ENCODE data around the gene LRP1.

Gene LRP1

DNA sequence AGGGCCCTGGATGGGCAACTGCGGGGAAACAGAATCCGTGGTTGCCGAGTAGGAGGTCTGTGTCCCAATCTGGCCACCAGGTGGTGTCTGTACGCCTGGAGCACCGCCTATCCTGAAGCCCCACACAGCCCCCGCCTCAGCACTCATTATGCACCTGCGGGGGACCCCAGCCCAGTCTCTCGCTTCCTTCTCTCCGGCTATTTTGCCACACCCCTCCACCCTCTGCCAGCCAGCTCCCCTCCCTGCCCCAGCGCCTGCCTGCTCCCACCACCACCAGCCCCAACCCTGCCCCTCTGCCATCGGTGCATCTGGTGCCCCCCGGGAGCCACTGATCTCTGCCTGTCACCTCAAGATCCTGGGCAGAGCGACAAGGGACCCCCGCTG is 86.1 kb downstream of the LRP1 start:
- DNase-seq = peak; percentile 58

- no peak for DNase-seq
Measured at GRCh38 chr12:57215065-57215464, 86.8 kb downstream of the LRP1 start.

GRCh38 chr12:57215668-57216013 is 87.4 kb downstream of the LRP1 start:
- DNase-seq = no peak

DNA sequence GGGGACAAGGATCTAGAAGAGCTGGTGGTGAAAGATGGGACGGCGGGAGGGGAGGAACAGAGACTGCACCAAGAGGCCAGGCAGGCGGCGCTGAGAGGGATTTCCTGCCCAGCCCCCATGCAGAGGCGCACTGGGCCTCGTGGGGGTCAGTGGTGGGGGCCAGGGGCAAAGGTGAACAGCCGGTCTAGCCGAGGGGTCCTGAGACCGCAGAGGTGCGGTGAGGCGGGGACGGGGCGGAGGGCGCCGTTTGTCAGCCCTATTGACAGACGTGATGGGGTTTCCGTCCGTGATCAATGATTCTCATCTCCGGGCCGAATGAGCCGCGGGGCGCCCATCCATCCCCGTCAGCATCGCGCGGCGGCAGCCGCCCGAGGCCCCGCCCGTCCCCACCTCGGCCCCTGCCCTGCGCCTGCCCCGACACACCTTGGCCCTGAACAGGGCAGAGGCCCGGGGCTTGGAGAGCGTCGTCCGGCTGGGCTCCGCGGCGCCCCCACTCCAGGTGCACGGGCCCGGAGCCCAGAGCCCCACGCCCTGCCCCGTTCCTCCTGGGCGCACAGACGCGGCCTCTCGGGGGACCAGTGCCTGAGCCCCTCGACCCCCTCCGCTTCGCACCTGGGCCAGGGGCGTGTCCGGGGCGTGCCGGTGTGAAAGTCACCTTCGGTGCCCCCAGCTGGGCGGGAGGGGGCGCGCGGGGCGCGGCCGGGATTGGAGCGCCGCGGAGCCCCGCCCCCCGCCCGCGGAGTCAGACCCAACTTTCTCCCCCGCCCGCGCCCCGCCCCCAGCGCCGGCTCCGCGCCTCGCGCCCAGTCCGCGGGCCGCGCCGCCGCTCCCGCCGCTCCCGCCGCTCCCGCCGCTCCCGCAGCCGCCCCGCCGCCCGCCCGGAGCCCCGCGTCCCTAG is 88.0 kb downstream of the LRP1 start, which contains the start of gene NXPH4:
NXPH4 (plus strand) TSS at position 781 of the 898 bp plus-strand sequence. CDS start 176 bp downstream, outside the sequence.
- no peak for DNase-seq

- peak; percentile 50 for DNase-seq
Measured at GRCh38 chr12:57216921-57217879, 88.9 kb downstream of the LRP1 start.

DNA sequence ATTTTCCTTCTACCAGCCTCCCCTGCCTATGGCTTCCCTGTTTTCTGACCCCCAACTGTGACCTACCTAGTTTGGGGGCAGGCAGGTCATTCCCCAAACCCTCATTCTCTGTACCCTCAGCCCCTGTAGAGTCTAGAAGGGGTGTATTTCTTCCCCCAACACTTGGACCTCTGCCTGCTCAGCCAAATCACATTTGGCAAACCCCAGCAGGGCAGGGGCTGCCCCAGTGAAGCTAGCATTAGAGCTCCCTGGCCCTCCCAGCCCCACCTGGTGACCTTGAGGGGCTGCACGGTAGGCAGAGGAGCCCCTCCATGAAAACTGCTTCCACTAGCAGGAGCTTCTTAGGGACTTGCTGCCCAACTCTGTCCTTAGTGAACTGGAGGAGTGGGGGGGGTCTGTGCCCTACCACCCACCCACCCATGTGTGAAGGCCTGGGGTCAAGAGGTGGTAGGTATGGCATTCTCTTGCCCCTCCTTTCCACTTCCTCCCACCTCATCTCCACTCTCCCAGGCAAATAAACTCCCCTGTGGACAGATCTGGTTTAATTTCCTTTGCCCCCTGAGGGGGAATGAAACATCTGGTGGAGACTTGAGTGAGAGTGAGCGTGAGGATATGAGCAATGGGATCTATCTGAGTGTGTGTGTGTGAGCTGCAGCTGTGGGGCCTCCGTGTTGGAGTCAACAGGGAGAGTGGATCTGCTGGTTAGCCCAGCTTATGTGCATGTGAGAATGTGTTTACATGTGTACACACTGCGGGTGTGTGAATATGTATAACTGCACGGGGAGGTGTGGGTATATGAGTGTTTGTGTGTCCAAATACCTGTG is 90.0 kb downstream of the LRP1 start:
- DNase-seq = no peak

- no peak for DNase-seq
Measured at GRCh38 chr12:57219205-57219992, 91.1 kb downstream of the LRP1 start.

- DNase-seq = no peak
Measured at GRCh38 chr12:57219993-57220754, 91.9 kb downstream of the LRP1 start.

DNA sequence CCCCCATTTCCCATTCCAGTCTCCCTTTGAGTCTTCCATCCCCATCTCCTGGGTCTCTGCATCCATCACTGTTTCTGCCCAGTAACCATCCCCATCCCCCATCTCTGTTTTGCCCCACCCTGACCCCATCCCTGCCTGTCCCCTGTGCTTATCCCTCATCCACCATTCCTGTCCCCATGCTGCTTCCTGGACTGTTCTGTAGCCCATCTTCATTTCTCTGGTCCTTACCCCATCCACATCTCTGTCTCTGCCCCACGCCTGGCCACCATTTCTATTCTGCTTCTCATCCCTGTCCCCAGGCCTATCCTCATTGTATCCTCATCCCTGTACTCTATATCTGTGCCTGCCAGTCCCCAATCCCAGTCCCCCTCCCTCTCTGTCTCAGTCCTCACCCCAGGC is 92.5 kb downstream of the LRP1 start:
- DNase-seq = no peak

- no peak for DNase-seq
Measured at GRCh38 chr12:57221169-57221917, 93.1 kb downstream of the LRP1 start.

DNA sequence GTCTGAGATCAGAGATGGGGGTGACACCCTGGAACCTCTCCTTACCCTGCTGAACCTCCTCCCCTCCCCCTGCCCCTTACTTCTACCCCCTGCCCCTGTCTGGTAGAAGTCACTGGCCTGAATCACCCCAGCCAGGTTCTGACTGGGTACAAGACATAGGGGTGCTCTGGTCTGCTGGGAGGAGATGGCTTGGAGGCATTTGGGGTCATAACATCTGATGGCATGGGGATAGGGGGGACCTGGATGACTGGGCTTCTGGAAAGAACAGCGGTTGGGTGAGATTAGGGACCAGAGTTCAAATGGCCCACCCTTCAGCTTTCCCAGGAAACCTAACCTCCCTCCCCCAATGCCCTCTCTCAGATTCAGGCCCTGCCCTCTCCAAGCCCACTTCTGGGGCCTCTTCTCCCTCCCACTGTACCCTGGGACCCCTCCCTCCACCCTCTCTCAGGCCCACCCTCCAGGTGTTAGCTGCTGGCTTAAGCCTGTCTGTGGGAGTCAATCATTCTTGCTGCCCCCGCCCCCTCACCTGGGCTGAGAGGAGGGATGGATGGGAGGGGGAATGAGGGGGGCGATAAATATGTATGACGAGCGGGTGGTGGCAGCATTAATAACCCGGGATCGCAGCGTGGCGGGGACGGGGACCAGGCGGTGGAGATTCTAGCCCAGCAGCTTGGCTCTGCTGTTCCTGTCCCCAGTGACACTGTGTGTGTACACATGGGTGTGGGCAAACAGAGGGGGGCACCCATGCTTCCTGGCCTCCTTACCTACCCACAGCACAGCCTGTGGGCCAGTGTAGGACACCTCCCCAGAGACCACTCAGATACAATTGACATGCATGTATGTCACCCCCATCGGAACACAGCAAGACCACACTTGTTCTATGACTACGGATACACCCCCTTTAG is 94.3 kb downstream of the LRP1 start:
- no peak for DNase-seq

DNA sequence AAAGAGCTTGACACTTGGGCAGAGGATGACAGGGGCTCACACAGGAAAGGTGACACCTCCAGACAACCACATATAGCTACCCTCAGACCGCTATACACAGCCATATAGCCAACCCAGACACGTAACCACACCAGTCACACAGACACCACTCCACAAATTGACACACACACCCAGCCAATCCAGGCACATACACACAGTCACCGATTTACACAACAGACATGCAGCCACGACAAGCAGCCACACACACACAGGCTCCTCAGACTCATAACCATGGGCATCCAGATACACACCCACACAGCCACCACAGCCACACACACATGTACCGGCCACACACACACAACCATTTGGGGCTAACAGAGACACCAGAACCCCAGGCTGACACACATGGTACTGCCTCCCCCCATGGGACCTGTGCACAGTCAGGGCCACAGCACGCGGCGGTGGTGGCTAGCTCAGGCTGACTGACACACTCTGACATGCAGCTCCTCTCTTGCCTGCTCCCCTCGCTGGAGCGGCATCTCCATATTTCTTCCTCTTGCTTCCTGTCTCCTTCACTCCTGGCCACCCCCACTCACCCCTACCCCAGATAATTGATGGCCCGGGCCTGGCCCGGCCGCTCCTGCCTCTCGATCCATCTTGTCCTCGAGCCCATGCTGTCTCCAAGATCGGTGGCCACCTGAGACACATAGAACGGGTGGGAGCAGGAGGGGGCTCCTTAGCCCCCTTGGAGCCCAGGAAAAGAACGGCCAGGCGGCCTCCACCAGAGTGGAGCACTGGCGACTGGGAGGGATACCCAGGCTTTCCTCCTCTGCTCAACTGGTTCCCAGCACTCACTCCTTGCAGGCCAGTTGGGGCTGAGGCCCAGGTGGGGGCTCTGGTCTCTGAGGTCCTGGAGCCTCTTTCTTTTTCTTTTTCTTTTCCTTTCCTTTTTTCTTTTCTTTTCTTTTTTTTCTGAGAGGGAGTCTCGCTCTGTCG is 95.2 kb downstream of the LRP1 start:
- no peak for DNase-seq

- DNase-seq = no peak
Measured at GRCh38 chr12:57224278-57224972, 96.1 kb downstream of the LRP1 start.

GRCh38 chr12:57224973-57225679 is 96.8 kb downstream of the LRP1 start:
- DNase-seq = no peak

DNA sequence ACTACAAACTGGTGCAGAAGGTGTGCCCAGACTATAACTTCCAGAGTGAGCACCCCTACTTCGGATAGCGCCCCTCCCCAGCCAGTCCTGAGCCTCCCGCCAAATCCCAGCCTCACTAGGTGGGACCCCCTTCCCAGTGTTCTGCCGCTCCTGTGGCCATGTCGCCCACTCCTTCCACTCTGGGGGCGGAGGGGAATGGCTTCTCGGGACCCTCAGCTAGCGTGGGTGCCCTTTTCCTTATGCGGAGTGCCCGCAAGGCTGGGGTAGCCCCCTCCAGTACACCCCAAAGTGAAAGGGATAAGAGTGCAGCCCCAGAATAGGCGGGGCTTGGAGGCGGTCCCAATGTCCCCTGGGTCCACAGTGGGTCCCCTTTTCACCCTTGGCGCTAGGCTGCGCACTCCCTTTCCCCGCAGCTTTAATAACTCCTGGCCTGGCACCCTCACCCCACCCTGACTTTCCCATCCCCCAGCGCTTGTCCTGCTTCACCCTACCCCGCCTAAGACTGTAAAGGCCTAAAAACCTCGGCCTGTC is 97.5 kb downstream of the LRP1 start:
- DNase-seq = no peak
